ENCODE measurements around the gene AGK.
"Not testable (repeated sequence)": the region's sequence is repeated elsewhere in the genome, so short reads cannot be mapped to it uniquely, and the experiment has no call there.

The AGK gene

DNA sequence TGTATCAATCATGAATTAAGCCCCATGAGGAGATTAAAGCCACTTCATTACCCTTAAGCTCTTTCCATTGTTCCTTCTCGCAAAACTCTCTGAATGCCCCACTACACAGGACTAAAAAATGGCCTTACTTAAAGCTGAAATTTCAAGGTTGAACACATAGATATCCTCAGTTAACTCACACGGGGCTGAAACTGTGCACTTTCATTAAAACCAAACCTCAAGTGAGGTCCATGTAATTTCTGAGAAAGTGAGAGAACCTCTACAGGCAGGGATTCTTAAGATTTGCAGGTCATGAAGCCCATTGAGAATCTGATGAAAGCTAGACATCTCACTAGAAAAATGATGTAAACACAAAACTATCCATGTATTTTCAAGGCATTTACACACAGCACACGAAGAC is 134.9 kb downstream of the AGK start:
- DNase-seq, result no peak

- DNase-seq, result no peak
These were observed 135.5 kb downstream of the AGK start for GRCh38 chr7:141686670-141687069.

DNA sequence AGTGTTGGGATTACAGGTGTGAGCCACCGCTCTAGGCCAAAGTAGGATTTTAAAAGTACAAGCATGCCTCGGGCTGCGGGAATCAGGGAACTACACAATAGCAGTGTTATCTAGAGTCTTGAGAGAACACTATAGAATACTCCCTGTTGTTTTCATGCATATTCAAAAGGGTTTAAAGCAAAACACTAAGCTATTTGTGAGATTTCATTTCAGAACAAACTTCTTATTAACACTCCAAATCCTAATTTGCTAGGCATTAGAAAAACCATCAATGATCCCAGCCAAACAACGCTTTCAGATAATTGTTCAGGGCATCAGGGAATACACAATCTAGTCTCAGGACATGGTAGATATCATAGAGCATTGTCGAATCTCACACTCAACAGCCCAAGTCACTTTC is 136.8 kb downstream of the AGK start:
- DNase-seq, result no peak

- not testable (repeated sequence) for DNase-seq
These were observed 138.0 kb downstream of the AGK start for GRCh38 chr7:141689072-141689825.

DNA sequence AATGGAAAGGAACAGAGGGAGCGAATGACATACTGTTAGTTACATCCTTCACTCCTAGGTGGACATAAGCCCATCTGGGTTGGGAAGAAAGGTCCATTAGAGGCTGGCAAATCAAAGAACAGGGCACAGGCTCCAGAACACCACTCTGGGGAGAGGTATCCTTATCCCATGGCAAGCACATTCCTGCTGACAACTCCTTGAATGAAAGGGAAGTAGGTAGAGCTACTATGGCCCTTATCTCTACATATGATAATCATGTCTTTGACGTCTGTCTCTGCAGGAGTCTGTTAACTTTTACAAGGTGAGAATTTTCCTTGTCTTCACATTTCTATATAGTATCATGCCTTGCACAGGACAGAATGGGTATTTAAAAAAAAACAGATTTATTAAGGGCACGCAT is 140.3 kb downstream of the AGK start:
- DNase-seq, result no peak

DNA sequence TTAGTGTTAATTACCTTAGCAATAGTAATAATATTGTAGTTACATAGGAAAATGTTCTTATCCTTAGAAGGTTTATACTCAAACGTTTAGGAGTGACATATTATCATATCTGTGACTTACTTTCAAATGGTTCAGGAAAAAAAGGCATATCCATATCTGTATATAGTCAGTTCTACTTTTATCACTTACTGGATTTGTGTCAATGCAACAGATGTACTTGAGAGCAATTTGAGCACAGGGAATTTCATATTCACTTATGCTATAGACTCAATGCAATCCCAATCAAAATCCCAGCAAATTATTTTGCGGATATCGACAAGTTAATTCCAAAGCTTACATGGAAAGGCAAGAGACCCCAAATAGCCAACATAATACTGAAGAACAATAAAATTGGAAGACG is 140.8 kb downstream of the AGK start:
- DNase-seq, result no peak

DNA sequence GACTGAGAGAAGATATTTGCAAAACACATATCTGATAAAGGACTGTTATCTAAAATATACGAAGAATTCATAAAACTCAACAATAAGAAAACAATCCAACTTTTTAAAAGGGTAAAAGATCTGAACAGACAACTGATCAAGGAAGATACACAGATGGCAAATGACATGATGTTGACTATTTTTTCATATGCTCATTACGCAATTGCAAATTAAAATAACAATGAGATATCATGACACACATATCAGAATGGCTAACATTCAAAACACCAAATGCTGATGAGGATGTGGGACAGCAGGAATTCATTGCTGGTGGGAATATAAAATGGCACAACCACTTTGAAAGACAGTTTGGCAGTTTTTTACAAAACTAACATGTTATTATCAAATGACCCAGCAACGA is 141.9 kb downstream of the AGK start:
- no peak for DNase-seq

DNA sequence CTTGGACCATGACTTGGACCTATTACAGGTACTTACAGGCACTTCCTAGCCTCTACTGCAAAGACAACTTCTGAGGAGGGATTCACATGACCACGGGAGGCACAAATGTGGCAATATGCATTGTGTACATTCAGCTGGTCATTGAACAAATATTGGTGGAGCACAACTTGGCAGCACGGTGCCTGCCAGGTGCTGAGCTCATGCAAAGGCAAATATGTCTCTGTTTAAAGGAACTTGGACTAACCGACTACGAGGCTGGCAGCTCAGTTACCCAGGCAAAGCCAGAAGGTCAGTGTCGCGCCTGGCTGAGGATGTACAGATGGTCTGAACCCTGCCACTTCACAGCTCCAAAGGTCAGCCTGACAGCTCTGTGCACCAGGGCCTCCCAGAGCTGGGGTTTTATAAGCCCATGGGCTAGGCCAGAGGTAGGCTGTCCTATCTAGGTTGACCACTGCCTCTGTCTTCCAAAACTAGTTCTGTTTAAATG is 144.6 kb downstream of the AGK start:
- DNase-seq, result no peak

- no peak for DNase-seq
These were observed 145.1 kb downstream of the AGK start for GRCh38 chr7:141696348-141696747.

- DNase-seq, result no peak
These were observed 146.1 kb downstream of the AGK start for GRCh38 chr7:141697211-141697871.

GRCh38 chr7:141698247-141699015 is 147.2 kb downstream of the AGK start:
- DNase-seq, result no peak

DNA sequence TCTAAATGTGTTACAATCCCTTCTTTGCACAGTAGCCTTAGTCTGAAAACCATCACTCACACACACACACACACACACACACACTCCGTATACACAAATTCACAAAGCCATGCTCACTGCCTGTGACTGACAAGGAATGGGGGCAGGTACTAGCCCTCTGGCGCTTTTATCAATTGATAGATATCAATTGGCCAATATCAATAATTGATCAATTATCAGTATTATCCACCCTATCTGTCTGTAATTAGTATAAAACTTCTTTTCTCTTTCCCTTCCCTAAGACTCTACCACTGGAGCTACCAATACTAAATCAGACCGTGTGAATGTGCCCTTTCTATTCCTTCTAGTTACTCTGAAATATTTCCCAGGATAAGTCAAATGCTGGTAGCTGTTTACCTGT is 148.7 kb downstream of the AGK start:
- no peak for DNase-seq

- DNase-seq, result no peak
These were observed 149.2 kb downstream of the AGK start for GRCh38 chr7:141700296-141700847.

DNA sequence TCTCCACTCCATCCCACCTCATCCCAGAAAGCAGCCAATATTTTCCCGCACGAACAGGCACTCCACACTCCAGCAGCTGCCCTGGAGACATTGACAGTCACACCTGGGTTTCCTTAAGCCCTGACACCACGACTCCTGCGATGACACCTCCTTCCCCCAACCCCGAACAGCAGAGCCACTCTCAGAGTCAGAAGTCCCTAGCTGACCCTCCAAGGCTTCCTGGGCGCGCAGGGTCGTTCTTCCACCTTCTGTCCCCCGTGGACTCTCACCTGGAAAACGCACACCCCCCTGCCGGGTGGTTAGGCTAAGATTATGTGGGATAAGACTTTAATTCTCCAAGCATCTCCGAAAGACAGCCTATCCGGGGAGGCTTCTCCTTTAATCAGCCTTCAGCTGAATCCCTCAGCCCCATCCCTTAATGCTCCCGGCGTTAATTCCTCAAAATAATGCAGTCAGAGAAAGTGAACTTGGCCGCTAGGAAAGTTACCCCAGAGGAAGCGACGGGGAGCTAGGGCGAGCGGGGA is 149.7 kb downstream of the AGK start:
- DNase-seq, result no peak

DNA sequence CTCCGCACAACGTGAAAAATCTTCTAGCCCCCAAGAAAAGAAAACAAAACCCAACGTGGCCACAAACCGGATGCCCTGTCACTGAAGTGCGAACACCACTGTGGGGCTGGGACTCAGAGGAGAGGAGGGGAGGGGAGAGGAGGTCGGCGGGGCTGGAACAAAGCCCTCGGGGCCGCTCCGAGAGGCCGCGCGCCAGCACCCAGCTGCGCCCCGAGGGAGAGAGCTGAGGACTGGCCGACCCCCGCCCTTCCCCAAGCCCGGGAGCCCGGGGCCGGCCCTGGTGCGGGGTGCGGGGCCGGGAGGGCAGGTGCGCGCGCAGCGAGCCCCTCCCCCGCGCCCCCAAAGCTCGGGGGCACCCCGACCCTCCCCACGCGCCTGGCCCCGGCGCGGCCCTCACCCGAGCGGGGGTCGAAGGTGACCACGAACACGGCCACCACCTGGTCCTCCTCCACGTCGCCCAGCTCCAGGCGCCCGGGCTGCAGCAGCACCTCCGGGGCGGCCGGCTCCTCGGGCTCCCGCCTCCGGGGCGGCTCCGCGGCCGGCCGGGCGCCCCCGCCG is 150.4 kb downstream of the AGK start:
- no peak for DNase-seq

GRCh38 chr7:141702047-141702567 is 150.9 kb downstream of the AGK start, which contains the start of gene DENND11:
Gene DENND11 (minus strand): TSS chr7:141702166. CDS start chr7:141702153, 13 bp downstream.
- no peak for DNase-seq

GRCh38 chr7:141702892-141703291 is 151.7 kb downstream of the AGK start:
- DNase-seq, result no peak

- no peak for DNase-seq
These were observed 152.9 kb downstream of the AGK start for GRCh38 chr7:141704112-141704511.

- DNase-seq, result no peak
These were observed 153.5 kb downstream of the AGK start for GRCh38 chr7:141704741-141705140.

Data from NCI-H510A (cell line).